GM12878 (cell line): ENCODE measurements around the gene AP3S1. TPM values are rescaled to one million over a fixed set of nuclear protein-coding genes. Genes with fewer than 3 reads are reported as not detected.

Experiments used
- ATAC-seq: fragments of 200-7000 bp; cut with Tn5 transposase; 3 replicates; pipeline ENCODE4 v1.9.1; 2020; ENCODE audit warnings: mild to moderate bottlenecking, moderate library complexity
- BruUV-seq: library from RNA; stranded (reverse); fragments of 400-500 nt; replicated peaks from 2 replicates; lab custom pipeline; 2021; lab: Mats Ljungman, UMichigan
- CTCF ChIA-PET: fragments of 300-600 bp; sonication (Branson Sonifier 250); formaldehyde crosslinking; extraction: SDS; loops from one replicate; lab custom pipeline; 2021; ENCODE audit warnings: inconsistent platforms; lab: Yijun Ruan, JAX
- POLR2A ChIA-PET: fragments of 350-600 bp; formaldehyde crosslinking; extraction: SDS; loops from one replicate; lab custom pipeline; 2021; ENCODE audit warnings: inconsistent platforms; lab: Charles Lee
- RAD21 ChIA-PET: fragments of 300-600 bp; sonication (Branson Sonifier 250); formaldehyde crosslinking; loops from one replicate; lab custom pipeline; 2023; ENCODE audit warnings: antibody characterized with exemption; ENCODE audit not compliant: unreplicated experiment; lab: Charles Lee
- SMC1A ChIA-PET: fragments of 300-600 bp; sonication (Branson Sonifier 250); formaldehyde crosslinking; loops from one replicate; lab custom pipeline; 2023; ENCODE audit not compliant: unreplicated experiment, uncharacterized antibody; lab: Charles Lee
- DNase-seq: peaks from one replicate; pipeline ENCODE4 v3.0.0-alpha.2; 2011; ENCODE audit warnings: low read depth, low spot score
- FAIRE-seq: peaks from 3 replicates; lab custom pipeline; 2011; peaks lifted over from hg19 to GRCh38; lab: Jason Lieb, UNC
- H2AFZ ChIP-seq: 2 replicates; pipeline ENCODE4 v1.6.0; 2011; ENCODE audit warnings: low read depth, low read length, control low read depth; ENCODE audit not compliant: control insufficient read depth
- H3K27ac ChIP-seq: 2 replicates; pipeline ENCODE4 v1.5.1; 2011; ENCODE audit warnings: control low read depth; ENCODE audit not compliant: control insufficient read depth, insufficient read depth
- H3K27me3 ChIP-seq, 2 experiments: replicated peaks in 1 of 2; 2 replicates each; pipeline versions ENCODE4 v1.6.0 to v1.6.1; 2011; ENCODE audit warnings: low read length in 1 of 2; ENCODE audit not compliant: control insufficient read depth in 2 of 2, insufficient read depth in 2 of 2
- H3K36me3 ChIP-seq, 2 experiments: 2 replicates each; pipeline ENCODE4 v1.5.1; 2011; ENCODE audit warnings: low read length in 1 of 2; ENCODE audit not compliant: control insufficient read depth in 2 of 2, insufficient read depth in 2 of 2
- H3K4me1 ChIP-seq: 2 replicates; pipeline ENCODE4 v1.6.1; 2011; ENCODE audit warnings: mild to moderate bottlenecking, low read length, moderate library complexity, mixed read lengths; ENCODE audit not compliant: control insufficient read depth, insufficient read depth
- H3K4me2 ChIP-seq: 2 replicates; pipeline ENCODE4 v1.6.0; 2011; ENCODE audit warnings: control low read depth; ENCODE audit not compliant: control insufficient read depth, insufficient read depth
- H3K4me3 ChIP-seq: fragments of 200-600 bp; sonication (generic); 2 replicates; pipeline ENCODE4 v1.5.1; 2016
- H3K79me2 ChIP-seq: 2 replicates; pipeline ENCODE4 v1.6.0; 2011; ENCODE audit warnings: low read length; ENCODE audit not compliant: control insufficient read depth, insufficient read depth
- H3K9ac ChIP-seq: 2 replicates; pipeline ENCODE4 v1.8.0; 2011; ENCODE audit warnings: low read length, control low read depth, mixed read lengths; ENCODE audit not compliant: control insufficient read depth, insufficient read depth
- H3K9me3 ChIP-seq: replicated peaks from 3 replicates; pipeline ENCODE4 v1.5.1; 2011; ENCODE audit warnings: mild to moderate bottlenecking, low read length; ENCODE audit not compliant: control insufficient read depth, insufficient read depth
- H4K20me1 ChIP-seq: 2 replicates; pipeline ENCODE4 v1.6.0; 2011; ENCODE audit not compliant: control insufficient read depth, insufficient read depth
- CEBPB ChIP-seq, 2 experiments: fragments of 150-350 bp in 1 of 2; IDR thresholded peaks; 2 replicates each; pipeline ENCODE4 v1.6.1; 2012 to 2014; ENCODE audit warnings: low read depth in 2 of 2, low read length in 2 of 2, borderline replicate concordance in 1 of 2, inconsistent platforms in 1 of 2
- CREB1 ChIP-seq: IDR thresholded peaks from 2 replicates; pipeline ENCODE4 v1.6.1; 2012; ENCODE audit warnings: low read depth, mild to moderate bottlenecking, inconsistent platforms
- ETV6 ChIP-seq, 2 experiments: fragments of 450-650 bp in 1 of 2; IDR thresholded peaks in 1 of 2; conservative IDR thresholded peaks in 1 of 2; 2 replicates each; pipeline ENCODE4 v1.6.1; 2014; ENCODE audit warnings: antibody characterized with exemption in 1 of 2, borderline replicate concordance in 1 of 2, low read depth in 1 of 2, mild to moderate bottlenecking in 1 of 2, moderate library complexity in 1 of 2
- FOXM1 ChIP-seq: IDR thresholded peaks from 2 replicates; pipeline ENCODE4 v1.6.1; 2012; ENCODE audit warnings: low read depth, mild to moderate bottlenecking, inconsistent platforms, low read length, moderate library complexity
- HCFC1 ChIP-seq: fragments of 150-350 bp; IDR thresholded peaks from 2 replicates; pipeline ENCODE4 v1.6.1; 2014; ENCODE audit warnings: low read length
- HSF1 ChIP-seq: fragments of 150-350 bp; IDR thresholded peaks from 2 replicates; pipeline ENCODE4 v1.6.1; 2014; ENCODE audit warnings: mild to moderate bottlenecking, low read depth, low read length
- IKZF1 ChIP-seq: fragments of 450-650 bp; conservative IDR thresholded peaks from 2 replicates; pipeline ENCODE4 v1.6.1; 2017; ENCODE audit warnings: antibody characterized with exemption, mild to moderate bottlenecking
- MXI1 ChIP-seq: fragments of 150-350 bp; IDR thresholded peaks from 2 replicates; pipeline ENCODE4 v1.6.1; 2011; ENCODE audit warnings: low read depth, mild to moderate bottlenecking, inconsistent platforms, low read length, improper control_type of control experiment
- NR2C2 ChIP-seq: IDR thresholded peaks from 2 replicates; pipeline ENCODE4 v1.6.1; 2011; ENCODE audit warnings: borderline replicate concordance, low read depth; ENCODE audit not compliant: control insufficient read depth, insufficient read length
- WRNIP1 ChIP-seq: IDR thresholded peaks from 2 replicates; pipeline ENCODE4 v1.6.1; 2011; ENCODE audit warnings: low read depth, low read length, improper control_type of control experiment, borderline replicate concordance
- YBX1 ChIP-seq: fragments of 450-650 bp; IDR thresholded peaks from 2 replicates; pipeline ENCODE4 v1.6.1; 2016; ENCODE audit warnings: antibody characterized with exemption
- ZNF207 ChIP-seq: fragments of 450-650 bp; IDR thresholded peaks from 2 replicates; pipeline ENCODE4 v1.6.1; 2014; ENCODE audit warnings: antibody characterized with exemption, mild to moderate bottlenecking, borderline replicate concordance
- WGBS: methylation state at CpG from one replicate; pipeline ENCODE4 v1.1.6; 2016; ENCODE audit warnings: low lambda C conversion rate; ENCODE audit not compliant: insufficient replicate concordance, insufficient coverage; ENCODE audit errors: missing lambda C conversion rate; 5-methylcytosine and 5-hydroxymethylcytosine counted together
- in situ Hi-C: fragments of 300-500 bp; cut with MboI; formaldehyde crosslinking; loops from 9 replicates; pipeline ENCODE4 v1.14.3; 2018; ENCODE audit warnings: mixed read lengths
- intact Hi-C: fragments of 100-400 bp; cut with micrococcal nuclease; formaldehyde crosslinking; loops from one replicate; pipeline ENCODE4 v1.14.2; 2022; ENCODE audit not compliant: unreplicated experiment
- polyA plus RNA-seq, 11 experiments: library from polyadenylated mRNA; depleted of rRNA in 4 of 11; unstranded in 6 of 11; stranded (reverse) in 5 of 11; fragments of >200 nt; fragmentation: Nextera tagmentation in 4 of 11; fragmentation: Illumina TruSeq in 1 of 11; extraction: Ambion mirVana in 4 of 11; extraction: Trizol in 1 of 11; gene quantifications; 1 replicate in 1 of 11; 2 replicates in 10 of 11; pipeline versions ENCODE4 v1.2.1 to v1.2.3, GENCODE V29; 2011 to 2016; ENCODE audit warnings: inconsistent platforms in 2 of 11, missing spikeins in 2 of 11, low read depth in 1 of 11
- total RNA-seq, 4 experiments: library from RNA; depleted of rRNA in 3 of 4; stranded (reverse); fragments of >200 nt in 3 of 4; fragmentation: Illumina TruSeq in 1 of 4; extraction: Trizol in 1 of 4; gene quantifications; 2 replicates each; pipeline versions ENCODE4 v1.2.1 to v1.2.3, GENCODE V29; 2013 to 2021

AP3S1 gene
- total and polyA plus RNA-seq, 10 of the 15 experiments (the other 5 are each of a cell fraction or from before 2014, with no cell fraction given): 36.4 to 137 (median 67.5) TPM

- ChIA-PET POLR2A (interaction anchor here (0.8 kb wide), 1 partner anchor 19 kb away, joined by 3 read pairs; no protein-coding TSS in a partner anchor), RAD21 (no interaction called here), SMC1A (interaction anchor here (0.9 to 1.3 kb wide), 2 partner anchors 8 to 12 kb away, joined by 3 to 4 read pairs; no protein-coding TSS in a partner anchor), CTCF (no interaction called here)
- Histone ChIP-seq H3K79me2 (no peaks in the 10 kb centered on the region), H3K27ac (no peak overlapping the region), H3K4me3 (no peak overlapping the region), H3K4me1 (no peaks in the 10 kb centered on the region), H2AFZ (no peak overlapping the region), H4K20me1 (no peaks in the 10 kb centered on the region), H3K9ac (no peak overlapping the region), H3K9me3 (no peaks in the 10 kb centered on the region), H3K36me3 (no peaks in the 10 kb centered on the region), H3K27me3 (no peaks in the 10 kb centered on the region), H3K4me2 (no peak overlapping the region)
- ATAC-seq (no peak), FAIRE-seq (no peak), DNase-seq (no peak)
- 100% methylated on average over 3 of the region's 3 CpGs for WGBS
- no TSS peak for BruUV-seq
- in situ Hi-C loops (no loop called here), intact Hi-C loops (no loop called here)
- TF ChIP-seq NR2C2 (no peak), FOXM1 (no peak), WRNIP1 (no peak), MXI1 (no peak), HCFC1 (no peak), IKZF1 (no peak), CREB1 (no peak), HSF1 (no peak), ZNF207 (no peak), CEBPB (IDR thresholded peaks at IDR 0.05; ENCODE audit: borderline replicate concordance in 1 of 2, low read depth in 2 of 2, low read length in 2 of 2) (no peak), YBX1 (no peak), ETV6 (conservative IDR thresholded peaks at IDR 0.05 in 1 of 2, IDR thresholded peaks at IDR 0.05 in 1 of 2; ENCODE audit: borderline replicate concordance in 1 of 2, low read depth in 1 of 2) (no peak)
Measured at GRCh38 chr5:115920171-115920725, 78.5 kb downstream of the AP3S1 start.
